GM23248 (cell line): ENCODE measurements around the gene IL6R. TPM values are rescaled to one million over a fixed set of nuclear protein-coding genes. Genes with fewer than 3 reads are reported as not detected.

Source experiments
- DNase-seq: peaks from one replicate; pipeline ENCODE4 v3.0.0-alpha.2; 2015
- H2AFZ ChIP-seq: fragments of 200-600 bp; sonication (generic); 2 replicates; pipeline ENCODE4 v1.6.1; 2016; ENCODE audit warnings: antibody characterized with exemption
- H3F3A ChIP-seq: fragments of 200-600 bp; sonication (generic); 2 replicates; pipeline ENCODE4 v1.6.1; 2016; ENCODE audit warnings: mild to moderate bottlenecking, antibody characterized with exemption, mixed run types; ENCODE audit not compliant: insufficient read depth
- H3K27ac ChIP-seq: fragments of 200-600 bp; sonication (generic); 2 replicates; pipeline ENCODE4 v1.5.1; 2016; ENCODE audit warnings: mild to moderate bottlenecking
- H3K27me3 ChIP-seq: fragments of 200-600 bp; sonication (generic); replicated peaks from 2 replicates; pipeline ENCODE4 v1.6.1; 2016; ENCODE audit warnings: mild to moderate bottlenecking; ENCODE audit not compliant: insufficient read depth
- H3K36me3 ChIP-seq: fragments of 200-600 bp; sonication (generic); 2 replicates; pipeline ENCODE4 v1.6.1; 2016; ENCODE audit warnings: low read depth, mild to moderate bottlenecking
- H3K4me1 ChIP-seq: fragments of 200-600 bp; sonication (generic); 2 replicates; pipeline ENCODE4 v1.6.1; 2016; ENCODE audit warnings: mild to moderate bottlenecking; ENCODE audit not compliant: insufficient read depth
- H3K4me2 ChIP-seq: fragments of 200-600 bp; sonication (generic); one replicate; pipeline ENCODE4 v1.6.1; 2016; ENCODE audit warnings: mild to moderate bottlenecking; ENCODE audit not compliant: unreplicated experiment
- H3K4me3 ChIP-seq: fragments of 200-600 bp; sonication (generic); 2 replicates; pipeline ENCODE4 v1.5.1; 2016; ENCODE audit warnings: mild to moderate bottlenecking
- H3K79me2 ChIP-seq: fragments of 200-600 bp; sonication (generic); 2 replicates; pipeline ENCODE4 v1.6.1; 2016; ENCODE audit warnings: mild to moderate bottlenecking; ENCODE audit not compliant: insufficient read depth
- H3K9ac ChIP-seq: fragments of 200-600 bp; sonication (generic); 2 replicates; pipeline ENCODE4 v1.6.1; 2016; ENCODE audit warnings: mild to moderate bottlenecking
- H3K9me2 ChIP-seq: fragments of 200-600 bp; sonication (generic); 2 replicates; pipeline ENCODE4 v1.6.1; 2016; ENCODE audit warnings: mixed run types, mild to moderate bottlenecking, moderate library complexity; ENCODE audit not compliant: insufficient read depth
- H3K9me3 ChIP-seq: fragments of 200-600 bp; sonication (generic); one replicate; pipeline ENCODE4 v1.6.1; 2017; ENCODE audit warnings: low read depth
- H4K20me1 ChIP-seq: fragments of 200-600 bp; sonication (generic); 2 replicates; pipeline ENCODE4 v1.6.0; 2016; ENCODE audit not compliant: insufficient read depth
- EZH2 ChIP-seq: fragments of 200-600 bp; sonication (generic); IDR thresholded peaks from 2 replicates; pipeline ENCODE4 v1.6.1; 2018; ENCODE audit warnings: antibody characterized with exemption, mild to moderate bottlenecking; ENCODE audit not compliant: insufficient read depth, poor library complexity, severe bottlenecking
- EZH2phosphoT487 ChIP-seq: fragments of 200-600 bp; sonication (generic); IDR thresholded peaks from 2 replicates; pipeline ENCODE4 v1.6.1; 2018; ENCODE audit warnings: antibody characterized with exemption, moderate library complexity, mild to moderate bottlenecking, low read depth; ENCODE audit not compliant: insufficient read depth
- WGBS, 2 experiments: methylation state at CpG; one replicate each; pipeline ENCODE4 v1.1.6; 2015 to 2017; ENCODE audit warnings: low lambda C conversion rate in 2 of 2, low coverage in 1 of 2; ENCODE audit errors: missing lambda C conversion rate in 2 of 2; 5-methylcytosine and 5-hydroxymethylcytosine counted together
- in situ Hi-C: fragments of 300-500 bp; cut with MboI; formaldehyde crosslinking; loops from 2 replicates; pipeline ENCODE4 v1.15.0; 2020
- polyA plus RNA-seq: library from polyadenylated mRNA; unstranded; fragments of >200 nt; fragmentation: Nextera tagmentation; extraction: Ambion mirVana; gene quantifications from 2 replicates; pipeline ENCODE4 v1.2.1, GENCODE V29; 2016
- total RNA-seq: library from RNA; depleted of rRNA; stranded (reverse); fragments of >200 nt; shearing (Covaris generic); gene quantifications from 2 replicates; pipeline ENCODE4 v1.2.3, GENCODE V29; 2014

Gene IL6R
- total and polyA plus RNA-seq, 2 experiments from 2014 or later, result 2.1 to 8.8 TPM

- WGBS, 2 experiments, result 56 to 57% methylated on average over 5 of the region's 5 CpGs
- no peaks in the 10 kb centered on the region for H3K36me3 ChIP-seq
Observed at GRCh38 chr1:154496383-154496782, 91.2 kb downstream of the IL6R start.

GRCh38 chr1:154497026-154497806 is 92.1 kb downstream of the IL6R start:
- no peaks in the 10 kb centered on the region for H3K9me3 ChIP-seq
- no peaks in the 10 kb centered on the region for H3K36me3 ChIP-seq
- H3K79me2 ChIP-seq, result no peaks in the 10 kb centered on the region
- WGBS, 2 experiments, result 45 to 49% methylated on average over 5 of the region's 5 CpGs
- H3K27ac ChIP-seq, result no peak overlapping the region
- no peaks in the 10 kb centered on the region for H3K9me2 ChIP-seq
- in situ Hi-C loops, result no loop called here
- peaks cover 78% of the 10 kb centered on the region for H3K27me3 ChIP-seq
- TF ChIP-seq EZH2 (no peak), EZH2phosphoT487 (no peak)
- H3K4me2 ChIP-seq, result no peak overlapping the region
- no peak overlapping the region for H3K4me3 ChIP-seq
- no peak overlapping the region for H2AFZ ChIP-seq
- no peak for DNase-seq
- no peaks in the 10 kb centered on the region for H3K4me1 ChIP-seq
- no peaks in the 10 kb centered on the region for H4K20me1 ChIP-seq
- H3F3A ChIP-seq, result no peaks in the 10 kb centered on the region
- no peak overlapping the region for H3K9ac ChIP-seq

More at GRCh38 chr1:154496383-154496782, 91.2 kb downstream of the IL6R start:
- no peak overlapping the region for H3K9ac ChIP-seq
- H3K4me3 ChIP-seq, result no peak overlapping the region
- no peak overlapping the region for H2AFZ ChIP-seq
- no peak overlapping the region for H3K27ac ChIP-seq
- H3F3A ChIP-seq, result no peaks in the 10 kb centered on the region
- no peaks in the 10 kb centered on the region for H4K20me1 ChIP-seq
- in situ Hi-C loops, result no loop called here
- no peak for DNase-seq
- H3K4me1 ChIP-seq, result no peaks in the 10 kb centered on the region
- no peaks in the 10 kb centered on the region for H3K9me2 ChIP-seq
- TF ChIP-seq EZH2phosphoT487 (no peak), EZH2 (no peak)
- no peaks in the 10 kb centered on the region for H3K9me3 ChIP-seq
- H3K27me3 ChIP-seq, result peaks cover 79% of the 10 kb centered on the region
- H3K79me2 ChIP-seq, result no peaks in the 10 kb centered on the region
- H3K4me2 ChIP-seq, result no peak overlapping the region

DNA sequence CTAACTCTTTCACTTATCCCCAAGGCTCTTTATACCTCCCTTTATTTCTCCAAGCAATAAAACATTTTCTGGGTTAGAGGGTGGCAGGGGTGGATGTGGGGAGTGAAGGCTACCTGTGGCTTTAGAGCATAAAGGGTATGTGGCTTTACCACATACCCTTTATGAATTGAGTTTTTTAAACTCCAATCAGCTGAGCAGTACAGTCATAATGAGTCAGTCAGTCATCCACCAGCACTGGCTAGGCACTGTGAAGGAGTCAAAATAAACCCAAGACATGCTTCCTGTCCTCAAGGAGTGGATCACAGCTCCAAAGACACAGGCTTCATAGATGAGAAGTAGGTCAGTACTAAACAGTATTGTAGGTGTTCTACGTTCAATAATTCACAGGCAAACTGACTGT is 94.3 kb downstream of the IL6R start:
- 86 to 92% methylated on average over 1 of the region's 1 CpG for WGBS, 2 experiments
- no peaks in the 10 kb centered on the region for H3K79me2 ChIP-seq
- H3K9me2 ChIP-seq, result no peaks in the 10 kb centered on the region
- no peaks in the 10 kb centered on the region for H4K20me1 ChIP-seq
- DNase-seq, result no peak
- H3K36me3 ChIP-seq, result no peaks in the 10 kb centered on the region
- in situ Hi-C loops, result no loop called here
- TF ChIP-seq EZH2 (no peak), EZH2phosphoT487 (no peak)
- no peak overlapping the region for H3K9ac ChIP-seq
- H3K4me2 ChIP-seq, result no peak overlapping the region
- no peak overlapping the region for H3K4me3 ChIP-seq
- H3K27me3 ChIP-seq, result peaks cover 76% of the 10 kb centered on the region
- H3F3A ChIP-seq, result no peaks in the 10 kb centered on the region
- no peaks in the 10 kb centered on the region for H3K9me3 ChIP-seq
- no peak overlapping the region for H2AFZ ChIP-seq
- no peak overlapping the region for H3K27ac ChIP-seq
- no peaks in the 10 kb centered on the region for H3K4me1 ChIP-seq

GRCh38 chr1:154500533-154500932 is 95.4 kb downstream of the IL6R start:
- Histone ChIP-seq H3K4me1 (no peaks in the 10 kb centered on the region), H2AFZ (no peak overlapping the region), H3K9ac (no peak overlapping the region), H3F3A (no peaks in the 10 kb centered on the region), H4K20me1 (no peaks in the 10 kb centered on the region), H3K4me3 (no peak overlapping the region), H3K27me3 (peaks cover 80% of the 10 kb centered on the region), H3K27ac (no peak overlapping the region), H3K79me2 (no peaks in the 10 kb centered on the region), H3K36me3 (no peaks in the 10 kb centered on the region), H3K9me2 (no peaks in the 10 kb centered on the region), H3K9me3 (no peaks in the 10 kb centered on the region), H3K4me2 (no peak overlapping the region)
- in situ Hi-C loops, result no loop called here
- no peak for TF ChIP-seq EZH2phosphoT487
- peak; percentile 15 for TF ChIP-seq EZH2
- DNase-seq, result no peak
- WGBS, 2 experiments, result 67 to 70% methylated on average over 8 of the region's 8 CpGs
